Activated T-cell treated with anti-CD3 and anti-CD28 coated beads, Interleukin-2, amount 50 U/mL, for 72 hours (primary cell): Measurements from ENCODE around the gene MRPS22. TPM values are rescaled to one million over a fixed set of nuclear protein-coding genes. Genes with fewer than 3 reads are reported as not detected.
"Not testable (repeated sequence)": the region's sequence is repeated elsewhere in the genome, so short reads cannot be mapped to it uniquely, and the experiment has no call there.

Experiments
- ATAC-seq, 2 donors: fragments of 150-1000 bp; cut with Tn5 transposase; replicated peaks in 1 of 2; 2 replicates each; pipeline ENCODE4 v1.10.0; 2021; ENCODE audit warnings: moderate library complexity in 2 of 2, mild to moderate bottlenecking in 1 of 2
- DNase-seq, 2 donors: peaks; one replicate each; pipeline ENCODE4 v3.0.0; 2021 to 2022; ENCODE audit warnings: mixed read lengths in 1 of 2
- H3K27ac Mint-ChIP-seq: one replicate; pipeline ENCODE4 v1.8.0; 2022; ENCODE audit warnings: mild to moderate bottlenecking, moderate library complexity, mixed read lengths
- H3K27me3 Mint-ChIP-seq: one replicate; pipeline ENCODE4 v1.8.0; 2022; ENCODE audit warnings: low read depth, mixed read lengths
- H3K36me3 Mint-ChIP-seq, 2 donors: one replicate each; pipeline ENCODE4 v1.8.0; 2022; ENCODE audit warnings: mixed read lengths in 2 of 2, mild to moderate bottlenecking in 1 of 2; ENCODE audit not compliant: insufficient read depth in 2 of 2
- H3K4me1 Mint-ChIP-seq: one replicate; pipeline ENCODE4 v1.8.0; 2022; ENCODE audit warnings: low read depth, mixed read lengths
- H3K4me3 Mint-ChIP-seq, 2 donors: one replicate each; pipeline ENCODE4 v1.8.0; 2022; ENCODE audit warnings: mild to moderate bottlenecking in 2 of 2, mixed read lengths in 2 of 2, moderate library complexity in 2 of 2
- H3K9me3 Mint-ChIP-seq, 2 donors: one replicate each; pipeline ENCODE4 v1.8.0; 2022; ENCODE audit warnings: mixed read lengths in 2 of 2
- total RNA-seq, 2 donors: library from RNA; stranded (reverse); gene quantifications; one replicate each; pipeline ENCODE4 v1.2.3, GENCODE V29; 2022

MRPS22 gene
- total RNA-seq, 2 donors from 2014 or later: 61.7 to 67.5 TPM

GRCh38 chr3:139358841-139359562, 15.2 kb downstream of the MRPS22 start:
- peak overlapping the region; percentile 18 for H3K27ac Mint-ChIP-seq
- DNase-seq (no peak), ATAC-seq (no peak)
- H3K9me3 Mint-ChIP-seq: no peaks in the 10 kb centered on the region
- no peak overlapping the region for H3K4me3 Mint-ChIP-seq
- H3K36me3 Mint-ChIP-seq: peaks cover 13 to 45% of the 10 kb centered on the region in 2 donors
- H3K27me3 Mint-ChIP-seq: no peaks in the 10 kb centered on the region
- peaks cover 42% of the 10 kb centered on the region for H3K4me1 Mint-ChIP-seq

DNA sequence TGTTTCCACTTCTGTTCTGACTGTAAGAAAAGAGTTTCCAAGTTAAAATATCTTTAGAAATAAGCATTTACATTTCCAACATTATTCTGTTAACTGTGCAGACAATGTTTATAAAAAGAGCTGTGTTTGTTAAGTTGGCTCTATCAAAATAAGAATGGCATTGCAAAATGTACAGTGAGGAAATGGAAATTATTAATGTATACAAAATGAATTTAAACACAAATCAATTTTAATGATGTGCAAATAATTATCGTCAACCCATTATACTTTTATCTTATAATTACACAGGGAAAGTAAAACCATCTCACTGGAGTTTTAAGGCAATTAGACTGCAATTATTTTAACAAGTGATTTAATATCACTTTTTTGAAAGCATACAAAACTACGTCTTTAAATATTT, 17.5 kb downstream of the MRPS22 start:
- Mint-ChIP-seq H3K4me1 (peaks cover 37% of the 10 kb centered on the region), H3K27ac (no peak overlapping the region), H3K9me3 (no peaks in the 10 kb centered on the region), H3K4me3 (no peak overlapping the region), H3K27me3 (no peaks in the 10 kb centered on the region), H3K36me3 (peaks cover 10 to 52% of the 10 kb centered on the region in 2 donors)
- DNase-seq (no peak), ATAC-seq (no peak)

DNA sequence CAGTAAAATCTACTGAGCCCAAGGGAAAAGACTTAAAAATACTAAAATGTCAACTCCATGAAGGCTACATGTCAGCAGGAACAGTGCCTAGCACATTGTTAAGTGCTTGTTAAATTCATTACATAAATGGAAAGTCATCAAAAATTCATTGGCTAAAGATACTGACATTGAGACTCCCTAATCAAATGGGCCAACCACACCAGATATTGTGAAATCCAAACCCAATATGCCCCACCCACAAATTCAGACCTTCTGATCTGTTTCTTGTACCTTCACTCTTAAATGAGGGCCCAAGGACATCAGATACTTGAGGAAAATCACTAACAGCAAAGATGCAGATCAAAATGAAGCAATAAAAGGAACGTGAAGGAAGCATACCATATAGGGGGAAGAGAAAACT, 20.7 kb downstream of the MRPS22 start:
- no peaks in the 10 kb centered on the region for H3K27me3 Mint-ChIP-seq
- H3K4me3 Mint-ChIP-seq: no peak overlapping the region
- peaks cover 24% of the 10 kb centered on the region for H3K4me1 Mint-ChIP-seq
- no peaks in the 10 kb centered on the region for H3K9me3 Mint-ChIP-seq
- no peak for ATAC-seq
- no peak for DNase-seq
- H3K36me3 Mint-ChIP-seq: peaks cover 6 to 48% of the 10 kb centered on the region in 2 donors
- peak overlapping the region; percentile 13 for H3K27ac Mint-ChIP-seq

DNA sequence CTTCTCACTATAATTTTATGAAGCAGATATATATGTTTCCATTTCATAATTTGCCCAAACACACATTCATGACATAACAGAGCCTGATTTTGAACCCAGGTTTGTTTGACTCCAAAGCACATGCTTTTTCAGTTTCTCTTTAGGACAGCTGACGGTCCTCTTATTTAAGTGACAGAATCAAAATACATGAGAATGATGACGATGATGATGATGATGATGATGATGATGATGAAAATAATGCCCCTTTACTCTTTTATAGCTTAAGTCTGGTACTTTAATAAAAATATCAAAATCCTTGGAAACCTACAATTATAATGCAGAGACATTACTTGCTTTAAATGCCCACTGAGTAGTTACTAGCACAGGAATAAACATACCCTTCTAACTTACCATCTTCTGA, 30.3 kb downstream of the MRPS22 start:
- Mint-ChIP-seq H3K27me3 (no peaks in the 10 kb centered on the region), H3K4me3 (no peak overlapping the region), H3K9me3 (no peaks in the 10 kb centered on the region), H3K27ac (no peak overlapping the region), H3K4me1 (peaks cover under 1% of the 10 kb centered on the region), H3K36me3 (peaks cover 15 to 35% of the 10 kb centered on the region in 2 donors)
- DNase-seq (no peak), ATAC-seq (no peak)

- Mint-ChIP-seq H3K4me3 (no peak overlapping the region), H3K27ac (peak overlapping the region; percentile 27), H3K9me3 (no peaks in the 10 kb centered on the region), H3K36me3 (peaks cover 12 to 36% of the 10 kb centered on the region in 2 donors), H3K4me1 (peaks cover 28% of the 10 kb centered on the region), H3K27me3 (no peaks in the 10 kb centered on the region)
- ATAC-seq (no peak), DNase-seq (no peak)
These were observed 33.6 kb downstream of the MRPS22 start for GRCh38 chr3:139377378-139377777.

DNA sequence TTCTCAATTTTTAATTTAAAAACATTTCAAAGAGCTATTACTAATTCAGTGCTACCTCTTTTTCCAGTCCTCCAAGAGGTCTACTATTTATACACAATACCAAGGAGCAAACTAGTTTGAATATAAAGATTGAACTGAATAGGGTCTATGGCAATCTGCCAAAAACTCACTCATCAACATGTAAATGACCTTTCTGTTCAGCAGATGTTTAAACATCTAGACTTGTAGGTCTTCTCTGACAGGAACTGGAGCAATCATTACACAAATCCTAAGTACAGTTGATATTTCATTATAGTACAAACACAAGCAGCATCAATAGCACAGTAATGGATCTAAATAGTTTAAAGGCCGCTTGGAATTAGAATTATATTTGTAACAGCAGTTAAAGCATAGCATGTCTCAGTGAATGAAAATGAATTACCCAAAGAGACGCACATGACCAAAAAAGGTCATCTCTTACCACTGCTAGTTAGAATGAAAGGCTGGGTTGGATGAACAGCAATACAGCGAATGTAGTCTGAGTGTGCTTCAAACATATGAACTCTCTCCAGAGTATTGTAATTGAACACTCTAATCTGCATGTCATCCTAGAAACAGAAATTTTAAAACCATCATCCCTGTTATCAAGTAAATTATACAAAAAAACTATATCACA, 34.9 kb downstream of the MRPS22 start:
- peaks cover 9 to 34% of the 10 kb centered on the region in 2 donors for H3K36me3 Mint-ChIP-seq
- H3K27me3 Mint-ChIP-seq: no peaks in the 10 kb centered on the region
- H3K4me1 Mint-ChIP-seq: peaks cover 31% of the 10 kb centered on the region
- no peak overlapping the region for H3K4me3 Mint-ChIP-seq
- H3K9me3 Mint-ChIP-seq: no peaks in the 10 kb centered on the region
- ATAC-seq (no peak), DNase-seq (no peak)
- H3K27ac Mint-ChIP-seq: no peak overlapping the region

DNA sequence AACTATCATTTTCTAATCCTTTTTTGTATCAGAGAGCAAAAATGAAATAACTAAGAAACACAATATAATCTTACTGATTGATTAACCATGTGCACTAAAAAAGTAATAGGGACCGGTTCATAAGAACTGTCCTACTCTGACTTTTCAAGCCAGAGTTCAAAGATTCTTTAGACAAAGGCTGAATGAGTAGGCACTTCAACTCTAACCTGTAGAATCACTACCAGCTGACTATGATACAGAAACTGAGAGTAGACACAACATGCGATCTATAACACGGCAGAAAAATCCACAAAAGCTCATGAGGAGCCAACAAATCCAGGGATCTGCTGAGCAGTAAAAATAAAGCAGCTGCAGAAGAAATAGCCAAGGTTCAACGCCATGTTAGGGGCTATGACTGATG, 36.8 kb downstream of the MRPS22 start:
- H3K27ac Mint-ChIP-seq: peak overlapping the region; percentile 59
- no peak for ATAC-seq
- H3K4me1 Mint-ChIP-seq: peaks cover 32% of the 10 kb centered on the region

GRCh38 chr3:139382291-139382690, 38.5 kb downstream of the MRPS22 start:
- H3K27me3 Mint-ChIP-seq, H3K9me3 Mint-ChIP-seq, ATAC-seq, H3K4me3 Mint-ChIP-seq, DNase-seq: not testable (repeated sequence)
- peak overlapping the region; percentile 39 for H3K27ac Mint-ChIP-seq
- H3K36me3 Mint-ChIP-seq: peaks cover 5 to 23% of the 10 kb centered on the region in 2 donors
- H3K4me1 Mint-ChIP-seq: peaks cover 49% of the 10 kb centered on the region

More for the DNA sequence above, 36.8 kb downstream of the MRPS22 start:
- peaks cover 7 to 24% of the 10 kb centered on the region in 2 donors for H3K36me3 Mint-ChIP-seq
- peak overlapping the region in 1 of 2 donors; percentile 21 for H3K4me3 Mint-ChIP-seq
- no peak for DNase-seq
- H3K9me3 Mint-ChIP-seq: no peaks in the 10 kb centered on the region
- H3K27me3 Mint-ChIP-seq: no peaks in the 10 kb centered on the region

- no peak for DNase-seq
- ATAC-seq: no peak
- Mint-ChIP-seq H3K27me3 (no peaks in the 10 kb centered on the region), H3K9me3 (no peaks in the 10 kb centered on the region), H3K36me3 (peaks cover 4% of the 10 kb centered on the region in 2 donors), H3K4me1 (peaks cover 43% of the 10 kb centered on the region), H3K4me3 (peak overlapping the region; percentile 85), H3K27ac (peak overlapping the region; percentile 90)
These were observed 44.3 kb downstream of the MRPS22 start for GRCh38 chr3:139388077-139388476.

DNA sequence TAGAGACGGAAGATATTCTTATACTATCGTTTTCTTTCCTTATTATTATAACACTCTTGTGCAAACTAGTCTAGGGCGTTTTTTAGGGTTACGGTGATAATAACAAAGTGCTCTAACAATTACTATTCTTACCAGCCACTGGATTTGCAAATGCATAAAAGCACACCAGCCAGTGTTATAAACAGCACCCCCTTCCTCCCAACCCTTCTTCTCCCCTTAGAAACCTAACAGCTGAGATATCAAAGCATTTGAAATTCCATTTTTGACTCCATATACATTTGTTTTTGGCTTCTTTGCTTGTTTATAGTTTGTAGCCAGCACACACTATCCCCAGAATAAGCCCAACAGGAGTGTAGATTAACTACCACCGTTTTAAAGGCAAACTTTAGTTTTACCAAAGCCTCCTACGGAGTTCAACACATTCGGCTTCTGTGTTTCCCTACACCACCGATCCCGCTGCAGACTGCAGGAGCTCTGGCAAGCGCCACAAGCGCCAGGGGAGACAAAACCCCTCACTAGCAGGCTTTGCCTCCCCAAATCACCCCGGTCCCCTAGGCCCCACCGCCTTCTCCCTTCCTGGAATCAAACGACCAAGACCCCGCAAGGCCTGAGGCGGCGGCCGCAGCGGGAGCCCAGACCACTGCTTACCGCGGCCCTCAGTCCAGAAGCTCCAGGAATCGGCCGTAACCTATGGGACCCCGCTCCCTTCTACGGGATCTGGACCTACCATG, 45.2 kb downstream of the MRPS22 start:
- Mint-ChIP-seq H3K9me3 (no peaks in the 10 kb centered on the region), H3K36me3 (peaks cover 4% of the 10 kb centered on the region in 2 donors), H3K27me3 (no peaks in the 10 kb centered on the region), H3K4me1 (peaks cover 47% of the 10 kb centered on the region), H3K4me3 (peak overlapping the region; percentile 85 to 89), H3K27ac (peak overlapping the region; percentile 90)
- peak in 1 of 2 donors; percentile 17 for ATAC-seq
- DNase-seq: peak in 1 of 2 donors; percentile 25

GRCh38 chr3:139389552-139390368, 45.9 kb downstream of the MRPS22 start, which contains the start of gene COPB2:
COPB2 (minus strand) TSS chr3:139389647; CDS start chr3:139389550, 97 bp downstream.
- peaks cover 4% of the 10 kb centered on the region in 2 donors for H3K36me3 Mint-ChIP-seq

DNA sequence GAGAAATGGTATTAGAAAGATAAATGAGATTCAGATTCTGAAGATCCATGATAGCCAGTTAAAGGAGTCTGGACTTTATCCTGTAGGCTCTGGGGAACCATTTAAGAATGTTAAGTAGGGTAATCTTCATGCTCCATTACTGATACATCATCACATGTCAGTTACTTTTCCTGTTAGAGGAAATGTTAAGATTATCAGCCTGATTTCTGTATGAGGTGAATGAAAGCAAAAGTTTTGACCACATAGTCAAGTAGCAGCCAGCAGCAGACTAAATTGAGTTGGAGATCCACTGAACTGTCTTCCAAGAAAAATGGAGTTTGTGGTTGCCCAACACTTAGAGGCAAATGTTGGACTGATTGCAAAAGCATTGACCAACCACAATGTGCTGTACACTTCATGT, 50.3 kb downstream of the MRPS22 start:
- no peak overlapping the region for H3K4me3 Mint-ChIP-seq
- H3K4me1 Mint-ChIP-seq: peaks cover 13% of the 10 kb centered on the region
- no peaks in the 10 kb centered on the region for H3K27me3 Mint-ChIP-seq
- H3K36me3 Mint-ChIP-seq: peaks cover 0 to 2% of the 10 kb centered on the region in 2 donors
- no peak for ATAC-seq
- no peaks in the 10 kb centered on the region for H3K9me3 Mint-ChIP-seq
- H3K27ac Mint-ChIP-seq: no peak overlapping the region
- DNase-seq: no peak

More at GRCh38 chr3:139389552-139390368, 45.9 kb downstream of the MRPS22 start, which contains the start of gene COPB2:
- peak within 1 kb of the TSS; percentile 85 to 89 for H3K4me3 Mint-ChIP-seq
- no peaks in the 10 kb centered on the region for H3K27me3 Mint-ChIP-seq
- H3K27ac Mint-ChIP-seq: peak within 1 kb of the TSS; percentile 90
- ATAC-seq: peak; percentile 96 to 97
- no peaks in the 10 kb centered on the region for H3K9me3 Mint-ChIP-seq
- H3K4me1 Mint-ChIP-seq: peaks cover 47% of the 10 kb centered on the region
- DNase-seq: peak; percentile 98
